ENCODE measurements around the gene MS4A10. TPM values are rescaled to one million over a fixed set of nuclear protein-coding genes. Genes with fewer than 3 reads are reported as not detected.
A peak's percentile ranks its signal among the peaks of the same experiment; 100 is the strongest.

Gene MS4A10
- total and polyA plus RNA-seq, 9 of the 15 experiments (the other 6 are each of a cell fraction or from before 2014, with no cell fraction given) = not detected

GRCh38 chr11:60841797-60842667, 56.9 kb downstream of the MS4A10 start, which contains the start of gene CCDC86 (continued):
- TF ChIP-seq ARHGAP35 (IDR thresholded peaks at IDR 0.05; ENCODE audit: partially characterized antibody) (no peak), ZNF785 (CRISPR knock-in tag; IDR thresholded peaks at IDR 0.05) (no peak), YBX1 (IDR thresholded peaks at IDR 0.05) (no peak), ZNF212 (CRISPR knock-in tag; IDR thresholded peaks at IDR 0.05) (0 out of 2 replicates have a peak, but pooled peaks have one; percentile 40), RREB1 (CRISPR knock-in tag; IDR thresholded peaks at IDR 0.05) (no peak), PREB (CRISPR knock-in tag; IDR thresholded peaks at IDR 0.05) (no peak), ZNF583 (CRISPR knock-in tag; IDR thresholded peaks at IDR 0.05) (0 out of 2 replicates have a peak, but pooled peaks have one; percentile 37), TOE1 (IDR thresholded peaks at IDR 0.05; ENCODE audit: borderline replicate concordance) (peak; percentile 72; the same call in 1 of the 2 replicates), TOE1 (CRISPR knock-in tag; IDR thresholded peaks at IDR 0.05; ENCODE audit: borderline replicate concordance, low read depth) (no peak), ELF1 (tag; IDR thresholded peaks at IDR 0.05) (peak; percentile 51), JUND (IDR thresholded peaks at IDR 0.05; ENCODE audit: borderline replicate concordance, low read depth, low read length) (peak; percentile 82), JUND (tag; IDR thresholded peaks at IDR 0.05; ENCODE audit: borderline replicate concordance, low read depth, low read length) (peak; percentile 13; the same call in 1 of the 3 replicates), NR2C2 (CRISPR knock-in tag; IDR thresholded peaks at IDR 0.05) (no peak), NR2C2 (tag; IDR thresholded peaks at IDR 0.05) (peak; percentile 63; the same call in 1 of the 2 replicates), ARNT (IDR thresholded peaks at IDR 0.05) (no peak), SRSF9 (IDR thresholded peaks at IDR 0.05; ENCODE audit: borderline replicate concordance, low read depth, low read length) (no peak), ZNF76 (CRISPR knock-in tag; IDR thresholded peaks at IDR 0.05; ENCODE audit: borderline replicate concordance) (peak; percentile 63; the same call in 1 of the 2 replicates), CC2D1A (IDR thresholded peaks at IDR 0.05) (no peak)
- TF ChIP-seq, protein P1, sequence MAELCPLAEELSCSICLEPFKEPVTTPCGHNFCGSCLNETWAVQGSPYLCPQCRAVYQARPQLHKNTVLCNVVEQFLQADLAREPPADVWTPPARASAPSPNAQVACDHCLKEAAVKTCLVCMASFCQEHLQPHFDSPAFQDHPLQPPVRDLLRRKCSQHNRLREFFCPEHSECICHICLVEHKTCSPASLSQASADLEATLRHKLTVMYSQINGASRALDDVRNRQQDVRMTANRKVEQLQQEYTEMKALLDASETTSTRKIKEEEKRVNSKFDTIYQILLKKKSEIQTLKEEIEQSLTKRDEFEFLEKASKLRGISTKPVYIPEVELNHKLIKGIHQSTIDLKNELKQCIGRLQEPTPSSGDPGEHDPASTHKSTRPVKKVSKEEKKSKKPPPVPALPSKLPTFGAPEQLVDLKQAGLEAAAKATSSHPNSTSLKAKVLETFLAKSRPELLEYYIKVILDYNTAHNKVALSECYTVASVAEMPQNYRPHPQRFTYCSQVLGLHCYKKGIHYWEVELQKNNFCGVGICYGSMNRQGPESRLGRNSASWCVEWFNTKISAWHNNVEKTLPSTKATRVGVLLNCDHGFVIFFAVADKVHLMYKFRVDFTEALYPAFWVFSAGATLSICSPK (IDR thresholded peaks at IDR 0.05; ENCODE audit: borderline replicate concordance) = no peak
